ENCODE measurements around the gene KCNA2. TPM values are rescaled to one million over a fixed set of nuclear protein-coding genes. Genes with fewer than 3 reads are reported as not detected.

The KCNA2 gene
- polyA plus RNA-seq, 1 donor (not counting 4 experiments of a cell fraction or from before 2014, with no cell fraction given), result 0.03 TPM

DNA sequence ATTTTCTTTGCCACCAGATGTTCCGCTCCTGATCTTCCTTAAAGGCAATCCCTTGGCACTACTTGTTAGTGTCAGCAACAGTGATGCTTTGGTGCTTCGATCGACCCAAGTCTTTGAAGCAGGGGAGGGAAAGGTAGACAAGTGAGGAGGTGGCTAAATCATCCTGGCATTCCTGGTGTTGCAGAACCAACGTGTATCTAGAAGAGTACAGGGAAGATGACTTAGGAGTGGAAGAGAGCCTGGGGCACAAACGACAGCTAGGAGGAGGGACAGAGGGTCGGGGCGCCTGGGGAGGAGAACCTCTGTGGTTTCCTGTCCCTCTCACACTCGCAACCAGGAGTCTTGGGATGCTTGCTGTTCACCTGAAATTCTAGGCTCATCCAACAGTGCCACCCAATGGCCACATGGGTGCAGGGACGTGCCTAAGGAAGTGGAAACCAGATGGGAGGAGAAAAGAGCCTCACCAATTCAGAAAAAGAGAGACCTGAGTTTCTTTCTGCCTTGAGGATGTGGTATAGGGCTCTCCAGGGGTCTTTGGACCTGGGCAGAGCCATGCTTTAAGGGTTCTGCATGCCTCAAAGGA lies 9.5 kb upstream of the KCNA2 start:
- no peaks in the 10 kb centered on the region for H3K36me3 ChIP-seq (ENCODE audit: control insufficient read depth in 2 of 2, extremely low read depth in 1 of 2, insufficient read depth in 2 of 2, low read length in 2 of 2)
- H3K4me3 ChIP-seq (ENCODE audit: control insufficient read depth in 2 of 3, extremely low read depth in 1 of 3, insufficient read depth in 2 of 3, low read depth in 1 of 3, low read length in 3 of 3), result no peak overlapping the region
- H3K79me2 ChIP-seq (ENCODE audit: control insufficient read depth, insufficient read depth, low read length), result no peaks in the 10 kb centered on the region
- no peak overlapping the region for H3K4me2 ChIP-seq (ENCODE audit: control insufficient read depth, extremely low read depth, insufficient read depth, low read depth, low read length)
- TF ChIP-seq EZH2 (IDR thresholded peaks at IDR 0.05; ENCODE audit: low read length), result no peak
- TF ChIP-seq, protein P1, sequence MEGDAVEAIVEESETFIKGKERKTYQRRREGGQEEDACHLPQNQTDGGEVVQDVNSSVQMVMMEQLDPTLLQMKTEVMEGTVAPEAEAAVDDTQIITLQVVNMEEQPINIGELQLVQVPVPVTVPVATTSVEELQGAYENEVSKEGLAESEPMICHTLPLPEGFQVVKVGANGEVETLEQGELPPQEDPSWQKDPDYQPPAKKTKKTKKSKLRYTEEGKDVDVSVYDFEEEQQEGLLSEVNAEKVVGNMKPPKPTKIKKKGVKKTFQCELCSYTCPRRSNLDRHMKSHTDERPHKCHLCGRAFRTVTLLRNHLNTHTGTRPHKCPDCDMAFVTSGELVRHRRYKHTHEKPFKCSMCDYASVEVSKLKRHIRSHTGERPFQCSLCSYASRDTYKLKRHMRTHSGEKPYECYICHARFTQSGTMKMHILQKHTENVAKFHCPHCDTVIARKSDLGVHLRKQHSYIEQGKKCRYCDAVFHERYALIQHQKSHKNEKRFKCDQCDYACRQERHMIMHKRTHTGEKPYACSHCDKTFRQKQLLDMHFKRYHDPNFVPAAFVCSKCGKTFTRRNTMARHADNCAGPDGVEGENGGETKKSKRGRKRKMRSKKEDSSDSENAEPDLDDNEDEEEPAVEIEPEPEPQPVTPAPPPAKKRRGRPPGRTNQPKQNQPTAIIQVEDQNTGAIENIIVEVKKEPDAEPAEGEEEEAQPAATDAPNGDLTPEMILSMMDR (optimal IDR thresholded peaks at IDR 0.05 in 1 of 3, IDR thresholded peaks at IDR 0.05 in 1 of 3, conservative IDR thresholded peaks at IDR 0.05 in 1 of 3; ENCODE audit: extremely low read depth in 1 of 3, insufficient read depth in 2 of 3, low read length in 3 of 3), result peak; percentile 86 to 91 (median 87)
- no peak overlapping the region for H2AFZ ChIP-seq (ENCODE audit: control insufficient read depth, low read length)
- DNase-seq (ENCODE audit: low read depth, low spot score), result peak; percentile 21
- H3K9me1 ChIP-seq (ENCODE audit: control insufficient read depth, extremely low read depth, insufficient read depth, low read length), result no peaks in the 10 kb centered on the region
- dilution Hi-C loops (cut with MboI; ENCODE audit: extremely low pct_ligation_motif_present, low sequenced_read_pairs), result no loop called here
- H3K9me3 ChIP-seq (ENCODE audit: control insufficient read depth, low read depth, low read length), result no peaks in the 10 kb centered on the region
- no peak overlapping the region for H3K27ac ChIP-seq (ENCODE audit: control insufficient read depth, insufficient read depth, low read length)
- no peaks in the 10 kb centered on the region for H4K20me1 ChIP-seq (ENCODE audit: control insufficient read depth, extremely low read depth, insufficient read depth, low read length)
- peak; percentile 60 for FAIRE-seq
- no peak overlapping the region for H3K9ac ChIP-seq (ENCODE audit: control insufficient read depth, extremely low read depth, insufficient read depth, low read length)
- H3K4me1 ChIP-seq (ENCODE audit: control insufficient read depth, extremely low read depth, insufficient read depth, low read length), result no peaks in the 10 kb centered on the region
- peaks cover 29% of the 10 kb centered on the region for H3K27me3 ChIP-seq (ENCODE audit: control insufficient read depth, extremely low read depth, insufficient read depth, low read length)

DNA sequence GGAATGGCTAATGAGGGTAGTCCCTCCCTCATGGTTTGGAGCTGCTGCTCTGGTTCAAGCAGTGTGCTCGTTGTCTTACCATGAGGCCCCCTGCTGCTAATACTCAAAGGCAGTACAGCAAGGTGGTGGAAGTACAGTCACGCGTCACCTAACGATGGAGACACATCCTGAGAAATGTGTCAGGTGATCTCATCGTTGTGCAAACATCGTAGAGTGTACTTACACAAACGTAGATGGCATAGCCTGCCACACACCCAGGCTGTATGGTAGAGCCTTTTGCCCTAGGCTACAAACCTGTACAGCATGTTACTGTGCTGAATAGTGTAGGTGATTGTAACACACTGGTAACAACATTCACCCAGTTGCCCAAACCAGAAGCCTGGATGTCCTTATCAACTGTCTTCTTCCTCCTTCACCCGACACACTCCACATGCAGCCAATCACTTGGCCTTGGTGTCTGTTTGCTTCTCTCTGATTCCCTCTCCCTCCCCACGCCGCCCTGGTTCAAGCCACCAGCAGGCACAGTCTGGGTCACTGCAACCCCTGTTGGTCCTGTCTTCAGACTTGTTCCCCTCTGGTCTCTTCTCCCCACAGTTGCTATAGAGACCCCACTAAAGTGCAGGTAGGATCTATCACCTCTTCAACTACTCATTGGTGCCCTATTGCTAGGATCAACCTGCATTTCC lies 6.0 kb upstream of the KCNA2 start:
- Histone ChIP-seq H2AFZ (ENCODE audit: control insufficient read depth, low read length) (no peak overlapping the region), H3K79me2 (ENCODE audit: control insufficient read depth, insufficient read depth, low read length) (no peaks in the 10 kb centered on the region), H3K9me3 (ENCODE audit: control insufficient read depth, low read depth, low read length) (no peaks in the 10 kb centered on the region), H3K36me3 (ENCODE audit: control insufficient read depth in 2 of 2, extremely low read depth in 1 of 2, insufficient read depth in 2 of 2, low read length in 2 of 2) (no peaks in the 10 kb centered on the region), H3K9me1 (ENCODE audit: control insufficient read depth, extremely low read depth, insufficient read depth, low read length) (no peaks in the 10 kb centered on the region), H3K4me2 (ENCODE audit: control insufficient read depth, extremely low read depth, insufficient read depth, low read depth, low read length) (no peak overlapping the region), H3K4me3 (ENCODE audit: control insufficient read depth in 2 of 3, extremely low read depth in 1 of 3, insufficient read depth in 2 of 3, low read depth in 1 of 3, low read length in 3 of 3) (no peak overlapping the region), H4K20me1 (ENCODE audit: control insufficient read depth, extremely low read depth, insufficient read depth, low read length) (no peaks in the 10 kb centered on the region), H3K27ac (ENCODE audit: control insufficient read depth, insufficient read depth, low read length) (no peak overlapping the region), H3K9ac (ENCODE audit: control insufficient read depth, extremely low read depth, insufficient read depth, low read length) (no peak overlapping the region), H3K4me1 (ENCODE audit: control insufficient read depth, extremely low read depth, insufficient read depth, low read length) (no peaks in the 10 kb centered on the region), H3K27me3 (ENCODE audit: control insufficient read depth, extremely low read depth, insufficient read depth, low read length) (peaks cover 49% of the 10 kb centered on the region)
- TF ChIP-seq, protein P1 (optimal IDR thresholded peaks at IDR 0.05 in 1 of 3, IDR thresholded peaks at IDR 0.05 in 1 of 3, conservative IDR thresholded peaks at IDR 0.05 in 1 of 3; ENCODE audit: extremely low read depth in 1 of 3, insufficient read depth in 2 of 3, low read length in 3 of 3), result no peak
- TF ChIP-seq EZH2 (IDR thresholded peaks at IDR 0.05; ENCODE audit: low read length), result no peak
- dilution Hi-C loops (cut with MboI; ENCODE audit: extremely low pct_ligation_motif_present, low sequenced_read_pairs), result no loop called here
- FAIRE-seq, result no peak
- no peak for DNase-seq (ENCODE audit: low read depth, low spot score)

All from keratinocyte (primary cell).